Uterus (tissue), 2 donors: ENCODE data around the gene PURB.
"Not testable (repeated sequence)": the region's sequence is repeated elsewhere in the genome, so short reads cannot be mapped to it uniquely, and the experiment has no call there.

ENCODE experiments used
- POLR2A ChIP-seq, 2 donors: fragments of 450-650 bp; IDR thresholded peaks; one replicate each; pipeline ENCODE4 v1.6.1; 2016; ENCODE audit warnings: antibody characterized with exemption in 2 of 2, mild to moderate bottlenecking in 1 of 2, moderate library complexity in 1 of 2
- TF ChIP-seq, protein P1 (sequence below), 4 experiments: fragments of 200-600 bp in 2 of 4; fragments of 450-650 bp in 2 of 4; sonication (generic) in 2 of 4; IDR thresholded peaks; one replicate each; pipeline ENCODE4 v1.5.1; 2016 to 2019; ENCODE audit warnings: antibody characterized with exemption in 4 of 4, mild to moderate bottlenecking in 2 of 4, moderate library complexity in 1 of 4

DNA sequence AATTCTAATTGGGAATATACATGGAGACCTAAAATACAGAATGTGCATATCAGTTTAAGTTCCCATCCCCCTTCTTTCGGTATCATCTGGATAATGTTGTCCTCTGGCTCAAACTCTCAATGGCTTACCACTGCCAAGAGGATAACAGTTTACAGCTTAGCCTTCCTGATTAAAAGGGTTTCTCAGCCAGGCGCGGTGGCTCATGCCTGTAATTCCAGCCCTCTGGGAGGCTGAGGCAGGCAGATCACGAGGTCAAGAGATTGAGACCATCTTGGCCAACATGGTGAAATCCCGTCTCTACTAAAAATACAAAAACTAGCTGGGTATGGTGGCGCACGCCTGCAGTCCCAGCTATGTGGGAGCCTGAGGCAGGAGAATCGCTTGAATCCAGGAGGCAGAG is 42.7 kb downstream of the PURB start:
- TF ChIP-seq, protein P1, sequence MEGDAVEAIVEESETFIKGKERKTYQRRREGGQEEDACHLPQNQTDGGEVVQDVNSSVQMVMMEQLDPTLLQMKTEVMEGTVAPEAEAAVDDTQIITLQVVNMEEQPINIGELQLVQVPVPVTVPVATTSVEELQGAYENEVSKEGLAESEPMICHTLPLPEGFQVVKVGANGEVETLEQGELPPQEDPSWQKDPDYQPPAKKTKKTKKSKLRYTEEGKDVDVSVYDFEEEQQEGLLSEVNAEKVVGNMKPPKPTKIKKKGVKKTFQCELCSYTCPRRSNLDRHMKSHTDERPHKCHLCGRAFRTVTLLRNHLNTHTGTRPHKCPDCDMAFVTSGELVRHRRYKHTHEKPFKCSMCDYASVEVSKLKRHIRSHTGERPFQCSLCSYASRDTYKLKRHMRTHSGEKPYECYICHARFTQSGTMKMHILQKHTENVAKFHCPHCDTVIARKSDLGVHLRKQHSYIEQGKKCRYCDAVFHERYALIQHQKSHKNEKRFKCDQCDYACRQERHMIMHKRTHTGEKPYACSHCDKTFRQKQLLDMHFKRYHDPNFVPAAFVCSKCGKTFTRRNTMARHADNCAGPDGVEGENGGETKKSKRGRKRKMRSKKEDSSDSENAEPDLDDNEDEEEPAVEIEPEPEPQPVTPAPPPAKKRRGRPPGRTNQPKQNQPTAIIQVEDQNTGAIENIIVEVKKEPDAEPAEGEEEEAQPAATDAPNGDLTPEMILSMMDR (IDR thresholded peaks at IDR 0.05) = not testable (repeated sequence)
- not testable (repeated sequence) for TF ChIP-seq POLR2A (IDR thresholded peaks at IDR 0.05)
